Stimulated activated CD4-positive, alpha-beta T cell treated with anti-CD3 and anti-CD28 coated beads, Interleukin-15, amount 100 ng/mL, for 48 hours (primary cell): ENCODE data around the gene KLK10.
A peak's percentile ranks its signal among the peaks of the same experiment; 100 is the strongest.

ENCODE experiments used
- DNase-seq, 2 donors: peaks; one replicate each; pipeline ENCODE4 v3.0.0-alpha.2; 2020; ENCODE audit warnings: low read depth in 2 of 2

Gene KLK10

DNA sequence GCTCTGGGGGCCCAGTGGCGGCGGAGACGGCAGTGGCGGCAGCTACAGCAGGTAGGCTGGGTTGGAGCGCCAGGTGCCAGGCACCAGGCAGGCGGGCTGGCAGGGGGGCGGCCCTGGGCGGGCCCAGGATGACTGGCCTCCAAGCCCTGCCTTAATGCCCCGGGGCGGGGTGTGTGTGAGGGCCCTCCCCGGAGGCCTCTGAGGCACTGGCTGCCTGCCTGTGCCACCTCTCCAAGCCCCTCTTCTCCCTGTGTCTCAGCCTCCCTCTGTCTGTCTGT lies 7.0 kb upstream of the KLK10 start, which contains the start of gene KLK11:
Gene KLK11 (minus strand): TSS at position 63 of the 278 bp plus-strand sequence. CDS start 985 bp downstream, outside the sequence.
- no peak for DNase-seq

DNA sequence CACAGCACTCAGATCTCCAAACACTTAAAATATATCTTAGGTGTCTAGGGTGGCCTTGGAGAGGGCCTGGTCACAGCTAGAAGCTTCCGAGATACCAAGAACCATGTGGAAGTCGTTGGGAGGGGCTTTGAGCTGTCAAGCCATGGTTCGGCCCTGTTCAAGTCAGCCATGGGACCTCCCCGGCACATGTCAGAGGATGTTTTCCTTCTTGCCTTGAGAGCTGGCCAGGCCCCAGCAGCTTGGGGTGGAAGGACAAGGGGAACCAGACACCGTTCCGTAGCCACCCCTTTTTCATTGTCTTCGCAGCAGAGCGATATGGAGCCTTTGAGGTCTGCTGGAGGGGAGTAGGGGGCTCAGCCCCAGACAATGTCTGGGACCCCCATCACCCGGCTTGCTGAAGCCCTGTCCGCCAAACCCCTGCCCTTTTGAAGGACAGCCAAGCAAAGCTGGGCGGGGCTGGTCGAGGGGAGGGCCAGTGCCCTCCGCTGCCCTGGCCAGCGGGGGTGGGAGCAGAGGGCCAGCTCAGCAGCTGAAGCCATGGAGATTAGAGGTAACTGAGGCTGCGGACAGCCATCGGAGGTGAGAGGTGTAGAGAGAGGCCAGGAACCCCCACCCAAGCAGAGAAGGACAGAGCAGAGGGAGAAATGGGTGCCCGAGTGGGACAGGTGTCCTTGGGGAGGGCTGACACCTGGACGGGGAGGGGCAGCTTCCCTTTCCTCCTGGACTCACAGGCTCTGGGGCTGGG lies 6.5 kb upstream of the KLK10 start:
- no peak for DNase-seq

DNA sequence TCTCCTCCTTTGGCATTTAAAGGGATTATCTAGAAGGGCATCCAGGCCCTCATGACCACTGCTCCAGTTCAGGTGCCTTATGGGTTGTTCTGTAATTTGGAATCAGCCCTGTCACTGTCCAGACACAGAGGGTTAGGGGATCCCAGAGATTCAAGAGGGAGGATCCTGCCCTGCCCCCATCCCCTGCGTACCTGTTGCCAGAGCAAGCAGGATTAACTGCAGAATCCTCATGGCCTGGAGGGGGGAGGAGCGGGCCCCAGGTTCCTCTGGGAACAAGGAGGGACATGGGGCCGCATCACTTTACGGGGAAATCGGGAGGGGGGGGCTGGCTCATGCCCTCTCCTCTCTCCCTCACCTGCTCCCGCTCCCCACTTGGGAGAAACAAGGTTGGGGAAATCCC lies 5.9 kb upstream of the KLK10 start:
- no peak for DNase-seq

- no peak for DNase-seq
Observed at GRCh38 chr19:51024924-51025323, 5.4 kb upstream of the KLK10 start.

- no peak for DNase-seq
Observed at GRCh38 chr19:51023946-51024345, 4.4 kb upstream of the KLK10 start.

- no peak for DNase-seq
Observed at GRCh38 chr19:51022526-51022925, 3.0 kb upstream of the KLK10 start.

GRCh38 chr19:51020988-51021651 lies 1.6 kb upstream of the KLK10 start:
- no peak for DNase-seq

DNA sequence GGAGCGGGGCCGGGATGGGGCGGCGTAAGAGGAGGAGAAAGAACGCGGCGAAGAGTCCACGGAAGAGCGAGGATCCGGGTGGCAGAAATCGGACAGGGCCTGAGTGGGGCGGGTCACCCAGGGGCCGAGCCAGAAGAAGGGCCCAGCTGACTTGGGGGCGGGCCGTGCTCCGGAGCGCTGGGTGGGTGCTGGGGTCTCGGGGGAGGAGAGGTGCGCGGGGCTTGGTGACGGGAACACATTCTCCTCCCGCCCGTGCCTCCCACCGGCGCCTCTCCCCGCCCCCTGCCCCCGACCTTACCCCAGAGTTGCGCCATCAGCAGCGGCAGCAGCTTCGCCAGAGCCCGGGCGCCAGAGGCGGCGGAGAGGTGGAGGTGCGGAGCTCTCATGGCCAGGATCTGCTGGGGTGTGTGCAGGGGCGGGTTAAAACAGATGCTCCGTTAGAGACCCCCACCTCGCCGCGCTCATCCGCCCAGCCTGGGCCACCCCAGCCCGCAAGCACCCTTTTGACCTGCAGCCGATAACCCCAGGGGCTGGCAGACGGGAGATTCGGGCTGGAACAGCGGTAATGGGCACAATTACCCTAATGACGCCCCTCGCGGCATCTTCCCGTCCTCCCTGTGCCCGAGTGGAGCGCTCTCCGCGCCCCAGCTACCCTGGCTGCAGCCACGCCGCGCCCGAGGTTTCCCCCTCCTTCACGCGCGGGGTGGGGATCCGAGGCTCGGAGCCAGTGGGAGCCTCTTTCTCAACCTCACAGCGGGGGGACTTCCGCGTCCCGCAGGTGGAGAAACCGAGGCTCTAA lies 565 bp downstream of the KLK10 start:
- DNase-seq: no peak

DNA sequence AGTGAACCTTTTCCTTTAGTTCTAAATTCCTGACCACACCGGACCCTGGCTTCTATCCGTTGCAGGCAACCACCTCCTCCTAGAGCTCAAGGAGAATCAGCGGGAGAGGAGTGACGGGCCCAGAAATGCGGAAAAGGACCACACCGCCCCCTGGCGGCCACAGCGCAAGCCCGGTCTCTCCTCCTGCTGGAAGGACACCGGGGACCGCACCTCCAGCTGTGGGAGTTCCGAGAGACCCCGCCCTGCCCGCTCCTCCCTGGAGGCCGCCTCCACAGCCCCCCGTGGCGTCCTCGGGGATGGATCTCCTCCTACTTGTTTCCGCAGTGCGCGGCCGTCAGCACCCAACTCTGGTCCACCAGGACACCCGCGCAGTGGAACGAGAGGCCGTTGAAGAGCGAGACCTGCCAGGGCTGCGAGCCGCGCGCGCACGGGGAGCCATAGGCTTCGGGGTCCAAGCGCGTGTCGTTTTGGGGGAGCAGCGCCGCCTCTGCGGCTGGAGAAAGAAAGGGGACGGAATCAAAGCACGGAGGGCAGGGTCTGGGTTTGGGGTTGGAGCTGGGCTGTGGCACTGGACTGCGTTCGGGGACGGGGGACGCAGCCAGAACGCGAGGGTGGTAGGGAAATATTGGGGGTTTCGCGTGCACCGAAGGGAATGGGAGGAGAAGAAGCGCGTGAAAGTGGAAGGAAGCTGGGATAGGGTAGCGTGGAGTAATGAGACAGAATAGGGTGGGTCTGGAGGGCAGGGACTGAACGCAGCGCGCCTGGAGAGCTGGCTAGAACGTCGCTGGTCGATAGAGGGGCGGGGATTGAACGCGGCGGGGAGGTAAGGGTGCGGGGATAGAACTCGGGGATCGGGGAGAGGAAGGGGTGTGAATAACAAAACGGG lies 2.5 kb downstream of the KLK10 start:
- peak; percentile 43 to 47 for DNase-seq

DNA sequence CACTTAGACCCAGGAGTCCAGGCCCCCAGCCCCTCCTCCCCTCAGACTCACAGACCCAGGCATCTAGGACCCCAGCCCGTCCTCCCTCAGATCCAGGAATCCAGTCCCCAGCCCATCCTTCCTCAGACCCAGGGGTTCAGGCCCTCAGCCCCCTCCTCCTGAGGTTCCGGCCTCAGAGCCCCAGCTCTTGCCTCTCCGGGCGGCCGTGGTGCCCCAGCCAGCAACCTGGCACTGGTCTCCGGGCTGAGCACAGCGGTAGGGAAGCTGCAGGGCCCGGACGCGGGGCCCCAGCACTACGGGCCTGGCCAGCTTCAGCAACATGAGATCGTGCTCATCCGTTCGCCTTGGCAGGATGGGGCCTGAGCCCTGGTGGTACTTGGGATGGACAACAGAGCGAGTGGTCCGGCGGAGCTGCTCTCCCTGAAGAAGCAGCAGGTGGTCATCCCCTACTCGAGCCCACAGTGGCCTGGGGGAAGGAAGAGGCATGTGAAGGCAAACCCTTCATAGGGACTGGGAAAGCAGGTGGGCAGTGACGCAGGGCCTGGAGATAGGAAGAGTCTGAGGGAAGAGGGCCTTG lies 3.7 kb downstream of the KLK10 start:
- DNase-seq: no peak

- DNase-seq: no peak
Observed at GRCh38 chr19:51014242-51014641, 5.3 kb downstream of the KLK10 start.

GRCh38 chr19:51012661-51013190 lies 6.8 kb downstream of the KLK10 start:
- DNase-seq: no peak

GRCh38 chr19:51010066-51010795 lies 9.3 kb downstream of the KLK10 start:
- no peak for DNase-seq

GRCh38 chr19:51009061-51009891 lies 10.2 kb downstream of the KLK10 start:
- DNase-seq: no peak

DNA sequence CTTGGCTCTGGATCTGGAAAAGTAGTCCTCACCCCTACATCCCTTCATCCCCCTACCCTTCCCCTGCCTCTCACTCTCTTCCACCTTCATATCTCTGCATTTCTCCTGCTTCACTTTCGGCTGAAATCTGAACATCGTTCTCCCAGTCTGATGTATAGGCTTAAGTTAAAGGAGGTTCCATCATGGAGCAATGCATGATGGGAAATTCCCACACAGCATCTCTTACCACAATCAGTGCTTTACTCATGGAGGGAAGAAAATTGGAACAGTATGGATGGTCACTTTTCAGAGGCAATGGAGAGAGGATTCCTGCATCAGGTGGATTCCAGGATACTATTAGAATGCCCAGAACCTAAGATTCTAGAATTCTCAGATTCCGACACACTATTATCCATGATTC lies 12.0 kb downstream of the KLK10 start:
- DNase-seq: no peak

DNA sequence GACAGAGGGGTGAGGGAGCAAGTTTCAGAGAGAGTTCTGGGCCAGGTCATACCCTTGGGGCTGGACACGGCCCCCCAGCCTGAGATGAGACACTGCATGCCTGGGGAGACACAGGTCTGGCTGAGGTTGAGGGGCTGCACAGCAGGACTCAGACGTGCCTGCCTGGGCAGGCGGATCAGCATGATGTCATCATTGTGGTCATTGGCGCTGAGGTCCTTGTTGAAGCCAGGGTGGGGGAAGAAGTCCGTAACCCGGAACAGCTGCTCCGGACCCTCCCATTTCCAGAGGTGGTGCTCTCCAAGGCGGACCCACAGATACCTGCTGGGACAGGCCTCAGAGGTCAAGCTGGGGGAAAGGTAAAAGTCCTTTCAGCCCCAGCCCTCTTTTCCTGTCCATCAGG lies 13.1 kb downstream of the KLK10 start:
- no peak for DNase-seq

GRCh38 chr19:51005248-51005647 lies 14.3 kb downstream of the KLK10 start:
- DNase-seq: no peak

DNA sequence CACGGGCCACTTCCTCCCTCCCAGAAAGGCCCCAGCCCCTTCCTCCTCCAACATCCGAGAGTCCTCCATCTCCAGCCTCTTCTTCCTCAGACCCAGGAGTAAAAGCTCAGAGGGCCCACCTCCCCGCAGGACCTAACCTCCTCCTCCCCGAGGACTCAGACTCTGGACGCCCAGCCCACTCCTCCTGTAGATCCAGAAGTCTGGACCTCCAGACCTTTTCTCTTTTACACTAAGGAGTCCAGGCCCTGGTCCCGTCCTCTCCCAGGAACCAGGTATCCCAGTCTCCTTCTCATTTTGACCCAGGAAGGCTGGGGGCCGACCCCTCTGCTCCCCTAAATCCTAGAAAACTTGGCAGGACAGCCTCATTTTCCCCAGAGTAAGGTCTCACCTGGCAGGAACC lies 16.2 kb downstream of the KLK10 start:
- no peak for DNase-seq

DNA sequence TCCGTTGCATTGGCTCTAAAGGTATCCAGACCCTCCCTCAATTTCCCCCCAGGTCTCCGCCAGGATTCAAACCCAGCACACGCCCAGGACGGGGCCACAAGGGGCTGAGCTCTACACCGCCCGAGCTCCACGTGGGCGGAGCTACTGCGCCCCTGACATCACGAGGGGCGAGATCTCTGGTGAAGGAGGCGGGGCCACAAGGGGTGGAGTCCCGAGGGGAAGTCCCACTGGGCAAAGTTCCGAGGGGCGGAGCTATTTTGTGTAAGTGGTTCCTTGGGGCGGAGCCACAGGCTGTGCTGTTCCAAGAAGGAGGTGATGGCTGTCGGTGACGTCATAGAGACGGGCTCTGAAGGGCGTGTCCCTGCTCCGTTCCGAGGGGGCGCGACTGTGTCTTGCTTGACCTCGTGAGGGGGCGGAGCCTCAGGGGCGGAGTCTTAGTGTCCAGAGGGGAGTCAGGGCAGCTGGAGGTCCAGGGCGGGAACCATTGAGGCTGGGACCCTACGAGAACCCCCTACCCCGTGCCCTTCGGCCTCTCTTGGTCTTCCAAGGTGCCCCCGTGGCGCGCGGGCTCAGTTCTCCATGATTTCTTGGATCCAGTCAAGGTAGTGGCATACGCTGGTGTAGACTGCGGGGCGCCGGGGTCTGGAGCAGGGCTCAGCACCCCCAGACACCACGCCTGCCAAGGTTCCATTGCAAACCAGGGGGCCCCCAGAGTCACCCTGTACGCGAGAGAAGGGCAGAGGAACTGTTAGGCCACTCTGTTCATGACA lies 16.8 kb downstream of the KLK10 start:
- DNase-seq: peak in 1 of 2 donors; percentile 36
